Endodermal cell (in vitro differentiated cells): Measurements from ENCODE around the gene CCDC121. TPM values are rescaled to one million over a fixed set of nuclear protein-coding genes. Genes with fewer than 3 reads are reported as not detected.
A peak's percentile ranks its signal among the peaks of the same experiment; 100 is the strongest.

Experiments
- DNase-seq: peaks from one replicate; pipeline ENCODE4 v3.0.0-alpha.2; 2017
- H3K27ac ChIP-seq: 2 replicates; pipeline ENCODE4 v1.5.1; 2013; ENCODE audit warnings: mild to moderate bottlenecking, low read depth, low read length, moderate library complexity
- H3K27me3 ChIP-seq: 2 replicates; pipeline ENCODE4 v1.6.1; 2013; ENCODE audit warnings: mild to moderate bottlenecking, low read length, moderate library complexity; ENCODE audit not compliant: insufficient read depth, control insufficient read depth, poor library complexity, severe bottlenecking
- H3K36me3 ChIP-seq: 2 replicates; pipeline ENCODE4 v1.7.0; 2013; ENCODE audit warnings: mild to moderate bottlenecking, low read length, moderate library complexity; ENCODE audit not compliant: control insufficient read depth, insufficient read depth
- H3K4me1 ChIP-seq: one replicate; pipeline ENCODE4 v1.7.0; 2013; ENCODE audit warnings: low read length; ENCODE audit not compliant: control insufficient read depth, insufficient read depth
- H3K4me3 ChIP-seq: 2 replicates; pipeline ENCODE4 v1.5.1; 2013; ENCODE audit warnings: mild to moderate bottlenecking, low read length, moderate library complexity
- H3K9ac ChIP-seq: 2 replicates; pipeline ENCODE4 v1.6.1; 2013; ENCODE audit warnings: mild to moderate bottlenecking, low read length, moderate library complexity; ENCODE audit not compliant: poor library complexity, severe bottlenecking; ENCODE audit errors: extremely low read depth
- H3K9me3 ChIP-seq: 2 replicates; pipeline ENCODE4 v1.6.1; 2013; ENCODE audit warnings: mild to moderate bottlenecking, low read length, moderate library complexity; ENCODE audit not compliant: control insufficient read depth
- H3K27ac Mint-ChIP-seq: 2 replicates; pipeline ENCODE4 v1.8.0; 2020; ENCODE audit warnings: mixed read lengths
- H3K27me3 Mint-ChIP-seq: 2 replicates; pipeline ENCODE4 v1.8.0; 2021; ENCODE audit warnings: mild to moderate bottlenecking, mixed read lengths; ENCODE audit not compliant: insufficient read depth
- H3K36me3 Mint-ChIP-seq: 2 replicates; pipeline ENCODE4 v1.8.0; 2020; ENCODE audit warnings: low read depth, mixed read lengths
- H3K4me1 Mint-ChIP-seq: 2 replicates; pipeline ENCODE4 v1.8.0; 2020; ENCODE audit warnings: mixed read lengths
- H3K4me3 Mint-ChIP-seq: 2 replicates; pipeline ENCODE4 v1.8.0; 2020; ENCODE audit warnings: mild to moderate bottlenecking, moderate library complexity, mixed read lengths
- H3K9me3 Mint-ChIP-seq: 2 replicates; pipeline ENCODE4 v1.8.0; 2020; ENCODE audit warnings: mild to moderate bottlenecking, mixed read lengths
- WGBS, 2 experiments: methylation state at CpG; one replicate each; pipeline versions ENCODE4 v1.1.5 to v1.1.7; 2013; ENCODE audit warnings: missing lambda C conversion rate in 2 of 2, mixed read lengths in 1 of 2; ENCODE audit not compliant: insufficient coverage in 1 of 2, insufficient read length in 1 of 2; 5-methylcytosine and 5-hydroxymethylcytosine counted together
- total RNA-seq, 2 donors: library from RNA; stranded (reverse); fragmentation: NEBNext Ultra II Directional in 1 of 2; extraction: Animal tissue kit (Norgen Biotek cat#: 25700) in 1 of 2; gene quantifications; 2 replicates in 1 of 2; 3 replicates in 1 of 2; pipeline ENCODE4 v1.2.1, GENCODE V29; 2021
- TF ChIP-seq, protein P1 (sequence below): fragments of 200-600 bp; sonication (generic); conservative IDR thresholded peaks from 2 replicates; pipeline ENCODE4 v1.5.0; 2021; ENCODE audit warnings: antibody characterized with exemption, mild to moderate bottlenecking

The CCDC121 gene
- total RNA-seq, 2 donors from 2014 or later: 4.6 to 5.3 TPM

DNA sequence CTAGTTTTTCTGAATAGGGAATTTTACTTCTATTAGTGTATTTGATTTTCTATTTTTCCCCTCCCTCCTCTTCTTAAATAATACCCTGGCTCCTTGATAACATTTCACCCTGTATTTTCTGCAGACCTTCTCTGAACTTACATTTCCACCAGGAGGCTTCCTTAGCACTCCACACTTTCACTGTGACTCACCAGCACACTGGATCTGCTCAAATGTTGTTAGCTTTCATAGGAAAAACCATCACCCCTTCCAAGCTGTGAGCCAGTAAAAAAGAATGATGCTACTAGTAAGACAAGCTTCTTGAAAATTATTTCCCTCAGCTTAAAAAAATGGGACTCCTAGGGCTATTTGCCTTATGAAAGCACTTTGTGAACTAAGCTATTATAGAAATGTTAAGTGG is 18.5 kb upstream of the CCDC121 start:
- Histone ChIP-seq H3K4me1 (no peaks in the 10 kb centered on the region), H3K9ac (no peak overlapping the region), H3K27ac (no peak overlapping the region), H3K9me3 (no peaks in the 10 kb centered on the region), H3K36me3 (peaks cover 75% of the 10 kb centered on the region), H3K4me3 (no peak overlapping the region), H3K27me3 (no peaks in the 10 kb centered on the region)
- no peaks in the 10 kb centered on the region for H3K9me3 Mint-ChIP-seq
- no peaks in the 10 kb centered on the region for H3K27me3 Mint-ChIP-seq
- TF ChIP-seq, protein P1, sequence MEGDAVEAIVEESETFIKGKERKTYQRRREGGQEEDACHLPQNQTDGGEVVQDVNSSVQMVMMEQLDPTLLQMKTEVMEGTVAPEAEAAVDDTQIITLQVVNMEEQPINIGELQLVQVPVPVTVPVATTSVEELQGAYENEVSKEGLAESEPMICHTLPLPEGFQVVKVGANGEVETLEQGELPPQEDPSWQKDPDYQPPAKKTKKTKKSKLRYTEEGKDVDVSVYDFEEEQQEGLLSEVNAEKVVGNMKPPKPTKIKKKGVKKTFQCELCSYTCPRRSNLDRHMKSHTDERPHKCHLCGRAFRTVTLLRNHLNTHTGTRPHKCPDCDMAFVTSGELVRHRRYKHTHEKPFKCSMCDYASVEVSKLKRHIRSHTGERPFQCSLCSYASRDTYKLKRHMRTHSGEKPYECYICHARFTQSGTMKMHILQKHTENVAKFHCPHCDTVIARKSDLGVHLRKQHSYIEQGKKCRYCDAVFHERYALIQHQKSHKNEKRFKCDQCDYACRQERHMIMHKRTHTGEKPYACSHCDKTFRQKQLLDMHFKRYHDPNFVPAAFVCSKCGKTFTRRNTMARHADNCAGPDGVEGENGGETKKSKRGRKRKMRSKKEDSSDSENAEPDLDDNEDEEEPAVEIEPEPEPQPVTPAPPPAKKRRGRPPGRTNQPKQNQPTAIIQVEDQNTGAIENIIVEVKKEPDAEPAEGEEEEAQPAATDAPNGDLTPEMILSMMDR: no peak
- DNase-seq: no peak
- no peaks in the 10 kb centered on the region for H3K4me1 Mint-ChIP-seq
- no peak overlapping the region for H3K27ac Mint-ChIP-seq
- no peak overlapping the region for H3K4me3 Mint-ChIP-seq
- peaks cover 53% of the 10 kb centered on the region for H3K36me3 Mint-ChIP-seq

DNA sequence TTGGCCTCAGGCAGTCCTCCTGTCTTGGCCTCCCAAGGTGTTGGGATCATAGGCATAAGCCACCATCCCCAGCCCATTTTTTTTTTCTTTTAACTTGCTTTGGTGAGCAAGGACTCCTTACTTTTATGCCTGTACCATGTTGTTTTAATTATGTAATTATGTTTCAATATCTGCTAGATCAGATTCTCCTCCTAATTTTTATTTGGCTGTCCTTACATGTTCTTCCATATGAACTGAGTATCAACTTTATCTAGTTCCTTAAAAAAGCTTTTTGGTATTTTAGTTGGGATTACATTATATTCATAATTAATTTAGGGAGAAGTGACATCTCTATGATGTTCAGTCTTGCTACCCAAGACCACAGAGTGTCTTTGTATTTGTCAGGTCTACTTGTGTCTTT is 16.4 kb upstream of the CCDC121 start:
- peaks cover 60% of the 10 kb centered on the region for H3K36me3 Mint-ChIP-seq
- peaks cover 5% of the 10 kb centered on the region for H3K4me1 Mint-ChIP-seq
- no peak overlapping the region for H3K4me3 Mint-ChIP-seq

DNA sequence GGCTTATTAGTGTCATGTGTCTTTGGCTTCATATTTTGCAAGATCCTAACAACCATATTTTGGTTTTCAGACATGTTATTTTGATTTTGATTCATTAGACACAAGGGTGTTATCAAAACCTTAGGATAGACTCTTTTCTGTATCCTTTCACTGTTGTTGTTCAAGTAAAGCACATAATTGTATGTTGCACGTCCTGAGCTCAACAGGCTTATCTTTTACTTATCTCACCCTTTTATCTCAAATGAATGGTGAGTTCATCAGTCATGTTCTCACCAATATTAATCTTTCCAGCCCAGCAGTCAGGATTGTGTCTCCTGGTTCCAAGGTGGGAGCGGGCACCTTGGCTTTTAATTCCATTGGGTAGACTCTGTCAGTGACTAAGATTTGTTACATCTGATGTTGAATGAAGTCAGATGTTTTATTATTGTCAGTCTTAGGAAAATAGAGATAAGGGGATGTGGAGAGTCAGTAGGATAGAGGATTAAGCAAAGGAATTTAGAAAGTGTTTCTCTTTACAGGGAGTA is 12.0 kb upstream of the CCDC121 start:
- Mint-ChIP-seq H3K9me3 (no peaks in the 10 kb centered on the region), H3K36me3 (peaks cover 54% of the 10 kb centered on the region), H3K4me3 (no peak overlapping the region), H3K4me1 (peaks cover 5% of the 10 kb centered on the region), H3K27ac (no peak overlapping the region), H3K27me3 (no peaks in the 10 kb centered on the region)
- Histone ChIP-seq H3K27ac (no peak overlapping the region), H3K9ac (no peak overlapping the region), H3K36me3 (peaks cover 77% of the 10 kb centered on the region), H3K27me3 (no peaks in the 10 kb centered on the region), H3K9me3 (no peaks in the 10 kb centered on the region), H3K4me1 (no peaks in the 10 kb centered on the region), H3K4me3 (peak overlapping the region; percentile 20)
- WGBS, 2 experiments: 71 to 77% methylated on average over 1 to 2 of the region's 2 CpGs
- no peak for DNase-seq
- TF ChIP-seq, protein P1: no peak

More for the DNA sequence above, 16.4 kb upstream of the CCDC121 start:
- Mint-ChIP-seq H3K27ac (no peak overlapping the region), H3K9me3 (no peaks in the 10 kb centered on the region), H3K27me3 (no peaks in the 10 kb centered on the region)
- H3K27me3 ChIP-seq: no peaks in the 10 kb centered on the region
- H3K36me3 ChIP-seq: peaks cover 76% of the 10 kb centered on the region
- TF ChIP-seq, protein P1: no peak
- no peak overlapping the region for H3K9ac ChIP-seq
- no peak for DNase-seq
- H3K4me1 ChIP-seq: no peaks in the 10 kb centered on the region
- H3K4me3 ChIP-seq: no peak overlapping the region
- no peak overlapping the region for H3K27ac ChIP-seq
- no peaks in the 10 kb centered on the region for H3K9me3 ChIP-seq
